Activated B cell treated with CpG ODN at 0.5 μM for 24 hours (primary cell): ENCODE measurements around the gene ITPRIPL1. TPM values are rescaled to one million over a fixed set of nuclear protein-coding genes. Genes with fewer than 3 reads are reported as not detected.
"Not testable (repeated sequence)": the region's sequence is repeated elsewhere in the genome, so short reads cannot be mapped to it uniquely, and the experiment has no call there.

Experiments used
- ATAC-seq: fragments of 200-7000 bp; cut with Tn5 transposase; one replicate; pipeline ENCODE4 v1.10.0; 2021; ENCODE audit warnings: low read depth, mild to moderate bottlenecking, moderate library complexity
- CTCF ChIA-PET: fragments of 350-600 bp; sonication (Branson Sonifier 250); formaldehyde crosslinking; loops from one replicate; lab custom pipeline; 2021; ENCODE audit warnings: antibody characterized with exemption; lab: Charles Lee
- POLR2A ChIA-PET: fragments of 350-600 bp; sonication (Branson Sonifier 250); formaldehyde crosslinking; loops from one replicate; lab custom pipeline; 2021; ENCODE audit warnings: antibody characterized with exemption; lab: Charles Lee
- DNase-seq: peaks from one replicate; pipeline ENCODE4 v3.0.0; 2022
- H3K27ac Mint-ChIP-seq: one replicate; pipeline ENCODE4 v1.8.0; 2020; ENCODE audit warnings: mixed read lengths
- H3K27me3 Mint-ChIP-seq: one replicate; pipeline ENCODE4 v1.8.0; 2021; ENCODE audit warnings: mixed read lengths
- H3K36me3 Mint-ChIP-seq: one replicate; pipeline ENCODE4 v1.8.0; 2021; ENCODE audit warnings: low read depth, mixed read lengths
- H3K4me1 Mint-ChIP-seq: one replicate; pipeline ENCODE4 v1.8.0; 2021; ENCODE audit warnings: mixed read lengths
- H3K4me3 Mint-ChIP-seq: one replicate; pipeline ENCODE4 v1.8.0; 2020; ENCODE audit warnings: mild to moderate bottlenecking, mixed read lengths
- H3K9me3 Mint-ChIP-seq: one replicate; pipeline ENCODE4 v1.8.0; 2020; ENCODE audit warnings: mixed read lengths
- CTCF ChIP-seq: fragments of 200-600 bp; IDR thresholded peaks from one replicate; pipeline ENCODE4 v1.8.0; 2022; ENCODE audit warnings: antibody characterized with exemption, mild to moderate bottlenecking
- intact Hi-C: fragments of 100-400 bp; cut with micrococcal nuclease; formaldehyde crosslinking; loops from one replicate; pipeline ENCODE4 v1.15.1; 2024
- total RNA-seq: library from RNA; stranded (reverse); gene quantifications from 2 replicates; pipeline ENCODE4 v1.2.3, GENCODE V29; 2022

Gene ITPRIPL1
- 2.7 and 4.4 TPM in 2 replicates for total RNA-seq

GRCh38 chr2:96325041-96325883 is at the start of gene ITPRIPL1:
TSS of gene ITPRIPL1 (plus strand) at chr2:96325317. CDS start at chr2:96325840, 523 bp downstream.
- POLR2A ChIA-PET, result interaction anchor here (0.6 to 9.0 kb wide), 7 partner anchors 10 to 229 kb away, joined by 3 to 115 read pairs (median 6); partner anchors contain the start of genes CIAO1, NCAPH, SNRNP200 and TMEM127
- H3K4me1 Mint-ChIP-seq, result peaks cover 43% of the 10 kb centered on the region
- H3K27me3 Mint-ChIP-seq, result no peaks in the 10 kb centered on the region
- no peak for TF ChIP-seq CTCF
- no peaks in the 10 kb centered on the region for H3K9me3 Mint-ChIP-seq
- ATAC-seq, result peak; percentile 18
- DNase-seq, result peak; percentile 46
- intact Hi-C loops, result loop anchor here (1.0 kb wide), 1 partner anchor 10 kb away; the partner anchor contains the start of gene NCAPH
- peak within 1 kb of the TSS; percentile 85 for H3K4me3 Mint-ChIP-seq
- CTCF ChIA-PET, result interaction anchor here (1.2 to 1.6 kb wide), 2 partner anchors 9 to 15 kb away, joined by 3 to 4 read pairs; no protein-coding TSS in a partner anchor
- peaks cover 14% of the 10 kb centered on the region for H3K36me3 Mint-ChIP-seq
- peak within 1 kb of the TSS; percentile 66 for H3K27ac Mint-ChIP-seq

GRCh38 chr2:96276787-96277499 is 48.2 kb upstream of the ITPRIPL1 start:
- intact Hi-C loops, result no loop called here
- H3K27me3 Mint-ChIP-seq, result no peaks in the 10 kb centered on the region
- no peaks in the 10 kb centered on the region for H3K4me1 Mint-ChIP-seq
- DNase-seq (no peak), ATAC-seq (no peak)
- no peaks in the 10 kb centered on the region for H3K9me3 Mint-ChIP-seq
- TF ChIP-seq CTCF, result no peak
- H3K27ac Mint-ChIP-seq, result no peak overlapping the region
- ChIA-PET POLR2A (interaction anchor here (0.6 to 1.9 kb wide), 2 partner anchors 10 to 132 kb away, joined by 4 read pairs; partner anchors contain the start of gene DUSP2), CTCF (no interaction called here)
- no peak overlapping the region for H3K4me3 Mint-ChIP-seq
- peaks cover 84% of the 10 kb centered on the region for H3K36me3 Mint-ChIP-seq

GRCh38 chr2:96287273-96287856 is 37.8 kb upstream of the ITPRIPL1 start:
- peaks cover 100% of the 10 kb centered on the region for H3K36me3 Mint-ChIP-seq
- POLR2A ChIA-PET, result no interaction called here
- no peak overlapping the region for H3K27ac Mint-ChIP-seq

GRCh38 chr2:96291751-96292150 is 33.4 kb upstream of the ITPRIPL1 start:
- no peak for TF ChIP-seq CTCF
- DNase-seq (no peak), ATAC-seq (no peak)
- no peaks in the 10 kb centered on the region for H3K27me3 Mint-ChIP-seq
- ChIA-PET CTCF (no interaction called here), POLR2A (interaction anchor here (0.6 kb wide), 1 partner anchor 42 kb away, joined by 5 read pairs; no protein-coding TSS in a partner anchor)
- peaks cover 93% of the 10 kb centered on the region for H3K36me3 Mint-ChIP-seq
- no peak overlapping the region for H3K4me3 Mint-ChIP-seq
- no peaks in the 10 kb centered on the region for H3K4me1 Mint-ChIP-seq
- H3K9me3 Mint-ChIP-seq, result no peaks in the 10 kb centered on the region
- no peak overlapping the region for H3K27ac Mint-ChIP-seq
- intact Hi-C loops, result no loop called here

More at GRCh38 chr2:96287273-96287856, 37.8 kb upstream of the ITPRIPL1 start:
- Mint-ChIP-seq H3K4me1 (no peaks in the 10 kb centered on the region), H3K27me3 (no peaks in the 10 kb centered on the region), H3K9me3 (no peaks in the 10 kb centered on the region), H3K4me3 (no peak overlapping the region)
- DNase-seq, result no peak
- no peak for TF ChIP-seq CTCF
- intact Hi-C loops, result no loop called here
- CTCF ChIA-PET, result no interaction called here
- ATAC-seq, result no peak

- H3K4me1 Mint-ChIP-seq, CTCF ChIA-PET, DNase-seq, ATAC-seq, intact Hi-C loops, H3K27me3 Mint-ChIP-seq, H3K4me3 Mint-ChIP-seq, H3K9me3 Mint-ChIP-seq, H3K27ac Mint-ChIP-seq: not testable (repeated sequence)
- POLR2A ChIA-PET, result interaction anchor here (1.3 kb wide), 1 partner anchor 27 kb away, joined by 3 read pairs; no protein-coding TSS in a partner anchor
- peaks cover 93% of the 10 kb centered on the region for H3K36me3 Mint-ChIP-seq
These were observed 30.8 kb upstream of the ITPRIPL1 start for GRCh38 chr2:96294271-96294670.
